Amniotic stem cell (primary cell): ENCODE measurements around the gene DHPS.
"Not testable (repeated sequence)": the region's sequence is repeated elsewhere in the genome, so short reads cannot be mapped to it uniquely, and the experiment has no call there.

Experiments
- DNase-seq: peaks from one replicate; lab custom pipeline; 2025; lab: John Stamatoyannopoulos, UW

The DHPS gene

DNA sequence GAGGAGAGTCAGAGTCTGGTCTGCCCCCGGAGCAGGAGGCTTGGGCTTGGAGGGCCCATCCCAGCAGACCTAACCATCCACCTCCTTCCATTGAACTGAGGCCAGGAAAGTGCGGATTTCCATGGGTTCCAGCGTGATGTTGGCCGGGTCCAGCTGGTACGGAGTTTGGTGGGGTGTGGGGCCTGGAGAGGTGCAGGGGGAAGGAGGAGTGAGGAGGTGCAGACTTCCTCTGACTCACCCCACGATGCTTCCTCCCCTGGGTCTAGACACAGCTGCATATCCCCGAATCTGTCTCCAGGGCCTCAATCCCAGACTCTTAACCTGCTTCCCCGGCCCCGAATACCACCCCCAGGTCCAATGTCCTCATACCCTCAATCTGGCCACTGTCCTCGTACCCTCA lies 35.1 kb downstream of the DHPS start:
- DNase-seq: no peak

GRCh38 chr19:12643716-12644115 lies 38.0 kb downstream of the DHPS start:
- DNase-seq: not testable (repeated sequence)

- DNase-seq: no peak
Measured at GRCh38 chr19:12642506-12642905, 39.2 kb downstream of the DHPS start.

DNA sequence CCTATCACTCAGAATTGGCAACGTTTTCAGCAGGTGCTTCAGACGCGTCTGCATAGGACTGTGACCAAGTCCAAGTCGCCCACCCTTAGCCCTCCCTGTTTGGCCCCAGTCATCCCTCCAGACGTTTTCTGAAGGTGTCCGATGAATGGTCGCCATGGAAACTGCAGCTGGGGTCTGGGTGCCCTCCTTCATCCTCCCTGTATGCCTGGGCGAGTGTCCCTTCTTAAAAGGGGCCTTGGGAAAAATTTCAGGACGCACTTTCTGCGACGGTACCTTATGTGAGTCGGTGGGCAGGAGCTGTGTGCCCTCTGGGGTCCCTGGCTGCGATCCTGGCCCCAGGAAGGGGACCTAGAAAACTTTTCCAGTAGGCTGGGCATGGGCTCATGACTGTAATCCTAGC lies 40.2 kb downstream of the DHPS start:
- DNase-seq: no peak

- DNase-seq: peak; percentile 34
Measured at GRCh38 chr19:12639901-12640613, 41.6 kb downstream of the DHPS start.

- DNase-seq: no peak
Measured at GRCh38 chr19:12638611-12639182, 43.0 kb downstream of the DHPS start.

GRCh38 chr19:12636631-12637030 lies 45.0 kb downstream of the DHPS start:
- no peak for DNase-seq

- no peak for DNase-seq
Measured at GRCh38 chr19:12629215-12629614, 52.5 kb downstream of the DHPS start.

GRCh38 chr19:12628040-12629022 lies 53.3 kb downstream of the DHPS start:
- no peak for DNase-seq

- DNase-seq: no peak
Measured at GRCh38 chr19:12626958-12627357, 54.7 kb downstream of the DHPS start.
